ENCODE results near the gene COL2A1.

The COL2A1 gene

GRCh38 chr12:47979686-47980085 is 24.6 kb downstream of the COL2A1 start:
- no peak overlapping the region for H3K4me3 ChIP-seq (ENCODE audit: low read depth, low read length)
- TF ChIP-seq CTCF (IDR thresholded peaks at IDR 0.05; ENCODE audit: insufficient read depth, low read depth, low read length, missing control alignments): no peak
- no peak for DNase-seq (ENCODE audit: low read depth)

DNA sequence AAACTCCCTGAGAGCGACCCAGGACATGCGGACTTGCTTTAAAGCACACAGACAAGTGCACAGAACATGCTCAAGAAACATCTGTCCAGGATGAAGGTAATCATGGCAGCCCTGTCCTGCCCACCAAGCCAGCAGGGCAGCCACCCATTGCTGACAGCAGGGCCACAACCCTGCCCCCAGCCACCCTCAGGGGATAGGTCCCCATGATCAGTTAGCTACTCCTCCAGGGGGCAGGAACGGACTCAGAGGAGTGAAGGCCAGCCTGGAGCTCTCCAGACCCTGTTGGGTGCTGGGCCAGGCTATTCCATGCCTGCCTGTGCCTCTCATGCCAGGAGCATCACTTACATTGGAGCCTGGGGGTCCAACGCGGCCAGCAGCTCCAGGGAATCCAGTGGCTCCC is 25.1 kb downstream of the COL2A1 start:
- TF ChIP-seq CTCF (IDR thresholded peaks at IDR 0.05; ENCODE audit: insufficient read depth, low read depth, low read length, missing control alignments): no peak
- no peak for DNase-seq (ENCODE audit: low read depth)
- no peak overlapping the region for H3K4me3 ChIP-seq (ENCODE audit: low read depth, low read length)

GRCh38 chr12:47978598-47978873 is 25.7 kb downstream of the COL2A1 start:
- DNase-seq (ENCODE audit: low read depth): no peak
- no peak overlapping the region for H3K4me3 ChIP-seq (ENCODE audit: low read depth, low read length)
- no peak for TF ChIP-seq CTCF (IDR thresholded peaks at IDR 0.05; ENCODE audit: insufficient read depth, low read depth, low read length, missing control alignments)

- no peak for DNase-seq (ENCODE audit: low read depth)
- no peak overlapping the region for H3K4me3 ChIP-seq (ENCODE audit: low read depth, low read length)
- TF ChIP-seq CTCF (IDR thresholded peaks at IDR 0.05; ENCODE audit: insufficient read depth, low read depth, low read length, missing control alignments): no peak
Measured at GRCh38 chr12:47977772-47978597, 26.3 kb downstream of the COL2A1 start.

DNA sequence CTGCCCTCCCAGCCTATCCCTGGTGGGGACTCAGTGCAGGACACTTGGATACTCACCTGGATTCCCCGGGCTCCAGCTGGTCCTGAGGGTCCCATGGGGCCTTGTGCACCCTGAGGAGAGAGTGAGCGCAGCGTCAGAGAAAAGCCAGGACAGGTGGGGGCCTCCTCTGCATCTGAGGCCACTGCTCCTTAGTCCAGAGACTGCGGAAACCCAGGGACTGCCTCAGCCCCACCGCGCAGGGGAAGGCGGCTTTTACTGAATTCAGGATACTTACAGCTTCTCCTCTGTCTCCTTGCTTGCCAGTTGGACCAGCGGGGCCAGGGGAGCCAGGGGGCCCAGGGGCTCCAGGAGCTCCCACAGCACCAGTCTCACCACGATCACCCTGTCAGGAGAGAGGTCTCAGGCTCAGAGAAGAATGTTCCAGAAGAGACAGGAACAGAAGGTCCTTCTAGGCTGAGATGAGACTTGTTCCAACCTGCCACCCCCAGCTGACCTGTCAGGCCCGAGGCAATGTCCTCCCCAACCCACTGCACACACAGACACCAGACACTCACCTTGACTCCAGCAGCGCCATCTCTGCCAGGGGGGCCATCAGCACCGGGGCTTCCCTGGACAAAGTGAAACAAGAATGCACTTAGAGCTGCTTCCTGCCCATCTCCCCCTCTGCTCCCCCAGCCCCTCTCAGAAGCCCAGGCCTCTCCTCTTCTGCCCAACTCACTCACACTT is 27.1 kb downstream of the COL2A1 start:
- no peak overlapping the region for H3K4me3 ChIP-seq (ENCODE audit: low read depth, low read length)
- no peak for DNase-seq (ENCODE audit: low read depth)
- no peak for TF ChIP-seq CTCF (IDR thresholded peaks at IDR 0.05; ENCODE audit: insufficient read depth, low read depth, low read length, missing control alignments)

GRCh38 chr12:47975816-47976215 is 28.5 kb downstream of the COL2A1 start:
- TF ChIP-seq CTCF (IDR thresholded peaks at IDR 0.05; ENCODE audit: insufficient read depth, low read depth, low read length, missing control alignments): no peak
- no peak overlapping the region for H3K4me3 ChIP-seq (ENCODE audit: low read depth, low read length)
- DNase-seq (ENCODE audit: low read depth): no peak

All from GM12865 (cell line).